Kidney (tissue), 22 donors: ENCODE results near the gene LDHB. TPM values are rescaled to one million over a fixed set of nuclear protein-coding genes. Genes with fewer than 3 reads are reported as not detected.

Experiments used
- DNase-seq, 5 donors: peaks; one replicate each; pipeline ENCODE4 v3.0.0-alpha.2; 2013 to 2020
- FAIRE-seq: peaks from 2 replicates; lab custom pipeline; 2012; peaks lifted over from hg19 to GRCh38; lab: Jason Lieb, UNC
- H3K27ac ChIP-seq, 2 donors: one replicate each; pipeline ENCODE4 v1.7.0; 2013; ENCODE audit warnings: low read depth in 2 of 2, low read length in 2 of 2, inconsistent platforms in 1 of 2
- H3K27me3 ChIP-seq: one replicate; pipeline ENCODE4 v1.7.1; 2013; ENCODE audit warnings: low read length, inconsistent platforms; ENCODE audit not compliant: control insufficient read depth, insufficient read depth
- H3K36me3 ChIP-seq, 3 donors: one replicate each; pipeline versions ENCODE4 v1.7.0 to v1.7.1; 2013; ENCODE audit warnings: low read length in 3 of 3, control low read depth in 1 of 3, inconsistent platforms in 1 of 3; ENCODE audit not compliant: insufficient read depth in 3 of 3, control insufficient read depth in 2 of 3
- H3K4me1 ChIP-seq, 3 donors: one replicate each; pipeline versions ENCODE4 v1.7.0 to v1.7.1; 2013; ENCODE audit warnings: low read length in 3 of 3, inconsistent platforms in 1 of 3, low read depth in 1 of 3; ENCODE audit not compliant: control insufficient read depth in 2 of 3, insufficient read depth in 2 of 3
- H3K4me3 ChIP-seq, 3 donors: one replicate each; pipeline versions ENCODE4 v1.7.0 to v1.8.1; 2013; ENCODE audit warnings: low read length in 3 of 3, control low read depth in 1 of 3, inconsistent platforms in 1 of 3
- H3K9ac ChIP-seq, 3 donors: one replicate each; pipeline versions ENCODE4 v1.7.0 to v1.7.1; 2013; ENCODE audit warnings: low read length in 3 of 3, control low read depth in 1 of 3, inconsistent platforms in 1 of 3
- H3K9me3 ChIP-seq, 3 donors: one replicate each; pipeline versions ENCODE4 v1.7.0 to v1.7.1; 2013; ENCODE audit warnings: low read length in 3 of 3, control low read depth in 1 of 3, inconsistent platforms in 1 of 3; ENCODE audit not compliant: control insufficient read depth in 2 of 3, insufficient read depth in 1 of 3
- CTCF ChIP-seq: IDR thresholded peaks from 3 replicates; pipeline ENCODE4 v1.5.1; 2012; ENCODE audit warnings: mild to moderate bottlenecking, moderate library complexity, borderline replicate concordance; ENCODE audit not compliant: insufficient read depth; ENCODE audit errors: extremely low read depth
- intact Hi-C: fragments of 100-400 bp; cut with DNase I; formaldehyde crosslinking; loops from one replicate; pipeline ENCODE4 v1.11.1; 2022
- long read RNA-seq, 10 donors: library from polyadenylated mRNA in 1 of 10; unstranded in 1 of 10; transcript quantifications; one replicate each; pipeline ENCODE4 v2.0.0 and lab custom pipeline, GENCODE V29; 2021 to 2026
- polyA plus RNA-seq: library from polyadenylated mRNA; stranded (reverse); fragments of 350-450 nt; fragmentation: Illumina TruSeq; extraction: RNeasy Lipid Tissue Mini Kit (QIAGEN cat#74804); gene quantifications from one replicate; pipeline ENCODE4 v1.2.3, GENCODE V29; 2014; ENCODE audit warnings: low read depth, low replicate concordance; ENCODE audit not compliant: insufficient read depth
- total RNA-seq: library from RNA; stranded (reverse); fragmentation: NEBNext Ultra II Directional; extraction: Animal tissue kit (Norgen Biotek cat#: 25700); gene quantifications from one replicate; pipeline ENCODE4 v1.2.1, GENCODE V29; 2021
- donor health status: control.
- donor health status: control.
- donor health status: control.
- donor health status: control.
- donor health status: control.
- donor health status: DM: yes; HTN: yes; CAD: no.
- donor health status: Normal renal cell carcinoma (clear cell type).

The LDHB gene
- total RNA-seq = 1,158 TPM
- polyA plus RNA-seq = 2,485 TPM
- long read RNA-seq, donor 1, transcript LDHB-210 (2 exons, 544 nt) = minor isoform, 5 of 468 reads
- long read RNA-seq, donor 1, transcript LDHB-209 (2 exons, 672 nt) = minor isoform, 14 of 468 reads
- long read RNA-seq, donor 1, transcript LDHB-206 (3 exons, 678 nt) = minor isoform, 27 of 468 reads
- long read RNA-seq, donor 1, transcript LDHB-201 (8 exons, 1,303 nt) = major isoform, 316 of 468 reads
- long read RNA-seq, donor 1, partial matches to known transcripts = 94 of 468 reads
- long read RNA-seq, donor 1, other reads (novel, unspliced or antisense) = 11 of 468 reads
- long read RNA-seq, donor 2, transcript LDHB-210 (2 exons, 544 nt) = minor isoform, 6 of 644 reads
- long read RNA-seq, donor 2, transcript LDHB-209 (2 exons, 672 nt) = minor isoform, 19 of 644 reads
- long read RNA-seq, donor 2, transcript LDHB-201 (8 exons, 1,303 nt) = major isoform, 478 of 644 reads
- long read RNA-seq, donor 2, transcript LDHB-206 (3 exons, 678 nt) = minor isoform, 29 of 644 reads
- long read RNA-seq, donor 2, partial matches to known transcripts = 92 of 644 reads
- long read RNA-seq, donor 2, other reads (novel, unspliced or antisense) = 20 of 644 reads
- long read RNA-seq, donor 3, transcript LDHB-206 (3 exons, 678 nt) = minor isoform, 48 of 788 reads
- long read RNA-seq, donor 3, transcript LDHB-201 (8 exons, 1,303 nt) = major isoform, 564 of 788 reads
- long read RNA-seq, donor 3, transcript LDHB-209 (2 exons, 672 nt) = minor isoform, 21 of 788 reads
- long read RNA-seq, donor 3, partial matches to known transcripts = 133 of 788 reads
- long read RNA-seq, donor 3, other reads (novel, unspliced or antisense) = 16 of 788 reads
- long read RNA-seq, donor 4, transcript LDHB-209 (2 exons, 672 nt) = minor isoform, 9 of 462 reads
- long read RNA-seq, donor 4, transcript LDHB-201 (8 exons, 1,303 nt) = major isoform, 358 of 462 reads
- long read RNA-seq, donor 4, transcript LDHB-206 (3 exons, 678 nt) = minor isoform, 16 of 462 reads
- long read RNA-seq, donor 4, partial matches to known transcripts = 78 of 462 reads
- long read RNA-seq, donor 4, other reads (novel, unspliced or antisense) = 0 of 462 reads
- long read RNA-seq, donor 5, transcript LDHB-201 (8 exons, 1,303 nt) = major isoform, 34 of 35 reads
- long read RNA-seq, donor 5, partial matches to known transcripts = 0 of 35 reads
- long read RNA-seq, donor 5, other reads (novel, unspliced or antisense) = 0 of 35 reads
- long read RNA-seq, donor 6, transcript LDHB-209 (2 exons, 672 nt) = minor isoform, 64 of 1,756 reads
- long read RNA-seq, donor 6, transcript LDHB-201 (8 exons, 1,303 nt) = major isoform, 1,164 of 1,756 reads
- long read RNA-seq, donor 6, transcript LDHB-206 (3 exons, 678 nt) = minor isoform, 111 of 1,756 reads
- long read RNA-seq, donor 6, transcript LDHB-210 (2 exons, 544 nt) = minor isoform, 8 of 1,756 reads
- long read RNA-seq, donor 6, partial matches to known transcripts = 370 of 1,756 reads
- long read RNA-seq, donor 6, other reads (novel, unspliced or antisense) = 37 of 1,756 reads
- long read RNA-seq, donor 7, transcript LDHB-201 (8 exons, 1,303 nt) = major isoform, 493 of 519 reads
- long read RNA-seq, donor 7, partial matches to known transcripts = 15 of 519 reads
- long read RNA-seq, donor 7, other reads (novel, unspliced or antisense) = 5 of 519 reads
- long read RNA-seq, donor 8, transcript LDHB-206 (3 exons, 678 nt) = minor isoform, 41 of 524 reads
- long read RNA-seq, donor 8, transcript LDHB-209 (2 exons, 672 nt) = minor isoform, 25 of 524 reads
- long read RNA-seq, donor 8, transcript LDHB-201 (8 exons, 1,303 nt) = major isoform, 343 of 524 reads
- long read RNA-seq, donor 8, transcript LDHB-210 (2 exons, 544 nt) = minor isoform, 5 of 524 reads
- long read RNA-seq, donor 8, partial matches to known transcripts = 104 of 524 reads
- long read RNA-seq, donor 8, other reads (novel, unspliced or antisense) = 5 of 524 reads
- long read RNA-seq, donor 9, transcript LDHB-201 (8 exons, 1,303 nt) = major isoform, 189 of 277 reads
- long read RNA-seq, donor 9, transcript LDHB-209 (2 exons, 672 nt) = minor isoform, 11 of 277 reads
- long read RNA-seq, donor 9, transcript LDHB-206 (3 exons, 678 nt) = minor isoform, 20 of 277 reads
- long read RNA-seq, donor 9, partial matches to known transcripts = 55 of 277 reads
- long read RNA-seq, donor 9, other reads (novel, unspliced or antisense) = 0 of 277 reads
- long read RNA-seq, donor 10, transcript LDHB-209 (2 exons, 672 nt) = minor isoform, 36 of 551 reads
- long read RNA-seq, donor 10, transcript LDHB-206 (3 exons, 678 nt) = minor isoform, 33 of 551 reads
- long read RNA-seq, donor 10, transcript LDHB-201 (8 exons, 1,303 nt) = major isoform, 343 of 551 reads
- long read RNA-seq, donor 10, partial matches to known transcripts = 127 of 551 reads
- long read RNA-seq, donor 10, other reads (novel, unspliced or antisense) = 5 of 551 reads

- Histone ChIP-seq H3K27me3 (no peaks in the 10 kb centered on the region), H3K4me3 (peak within 1 kb of the TSS; percentile 88 to 96 (median 96)), H3K9ac (peak within 1 kb of the TSS; percentile 87 to 99 (median 96)), H3K9me3 (no peaks in the 10 kb centered on the region), H3K36me3 (peaks cover 6 to 16% (median 10%) of the 10 kb centered on the region in 3 donors), H3K4me1 (peaks cover 0 to 18% (median 5%) of the 10 kb centered on the region in 3 donors), H3K27ac (peak within 1 kb of the TSS; percentile 99 to 100)
- intact Hi-C loops = no loop called here
- FAIRE-seq (peak; percentile 86), DNase-seq (peak; percentile 98 to 99 (median 98))
- no peak for TF ChIP-seq CTCF
Measured at GRCh38 chr12:21657326-21658077, at the start of gene LDHB. LDHB (minus strand) TSS chr12:21657842; CDS start chr12:21654671, 3,171 bp downstream.

- no peaks in the 10 kb centered on the region for H3K9me3 ChIP-seq
- no peaks in the 10 kb centered on the region for H3K4me1 ChIP-seq
- H3K27ac ChIP-seq = no peak overlapping the region
- FAIRE-seq (no peak), DNase-seq (no peak)
- H3K36me3 ChIP-seq = no peaks in the 10 kb centered on the region
- intact Hi-C loops = no loop called here
- TF ChIP-seq CTCF = no peak
- H3K27me3 ChIP-seq = no peaks in the 10 kb centered on the region
- H3K9ac ChIP-seq = no peak overlapping the region
- H3K4me3 ChIP-seq = no peak overlapping the region
Measured at GRCh38 chr12:21704847-21705246, 47.2 kb upstream of the LDHB start.
